NCI-H226 (cell line): ENCODE data around the gene FN1.
"Not testable (repeated sequence)": the region's sequence is repeated elsewhere in the genome, so short reads cannot be mapped to it uniquely, and the experiment has no call there.

Source experiments
- DNase-seq: peaks from one replicate; pipeline ENCODE4 v3.0.0-alpha.2; 2015

The FN1 gene

DNA sequence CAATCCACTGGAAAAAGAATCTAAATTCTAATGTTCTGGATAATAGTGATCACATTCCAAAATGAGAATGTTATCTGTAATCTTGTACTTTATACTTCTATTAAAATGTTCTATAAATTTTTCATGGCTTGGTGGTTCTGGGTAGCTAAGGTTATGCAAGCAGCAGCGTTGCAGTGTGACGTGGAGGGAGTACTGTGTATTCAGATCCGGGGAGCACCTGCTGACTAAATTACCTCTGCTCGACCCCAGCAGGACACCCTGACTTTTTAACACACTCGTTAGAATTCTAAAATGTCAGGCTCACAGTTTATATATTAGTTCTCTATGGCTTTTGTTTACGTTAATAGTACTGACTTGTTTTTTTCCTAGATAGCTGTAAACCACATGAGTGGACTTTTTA is 111.1 kb downstream of the FN1 start:
- no peak for DNase-seq

DNA sequence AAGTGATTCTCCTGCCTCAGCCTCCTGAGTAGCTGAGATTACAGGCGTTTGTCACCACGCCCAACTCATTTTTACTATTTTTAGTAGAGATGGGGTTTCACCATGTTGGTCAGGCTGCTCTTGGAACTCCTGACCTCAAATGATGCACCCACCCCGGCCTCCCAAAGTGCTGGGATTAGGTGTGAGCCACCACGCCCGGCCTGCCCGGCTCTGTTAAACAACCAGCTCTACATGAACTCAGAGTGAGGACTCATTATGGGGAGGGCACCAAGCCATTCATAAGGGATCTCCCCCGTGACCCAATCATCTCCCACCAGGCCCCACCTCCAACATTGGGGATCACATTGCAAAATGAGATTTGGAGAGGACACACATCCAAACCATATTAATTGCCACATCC is 115.2 kb downstream of the FN1 start:
- DNase-seq = no peak

DNA sequence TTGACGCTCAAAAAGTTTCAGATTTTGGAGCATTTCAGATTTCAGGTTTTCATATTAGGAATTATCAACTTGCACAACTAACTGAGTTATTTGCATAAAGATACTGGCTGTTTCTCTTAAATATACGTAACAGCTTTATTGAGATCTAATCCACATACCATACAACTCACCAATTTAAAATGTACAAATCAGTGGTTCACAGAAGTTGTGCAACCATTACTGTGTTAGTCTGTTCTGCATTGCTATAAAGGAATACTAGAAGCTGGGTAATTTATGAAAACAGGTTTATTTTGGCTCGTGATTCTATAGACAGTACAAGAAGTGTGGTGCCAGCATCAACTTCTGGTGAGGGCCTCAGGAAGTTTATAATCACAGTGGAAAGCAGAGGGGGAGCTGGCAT is 115.8 kb downstream of the FN1 start:
- DNase-seq = no peak

DNA sequence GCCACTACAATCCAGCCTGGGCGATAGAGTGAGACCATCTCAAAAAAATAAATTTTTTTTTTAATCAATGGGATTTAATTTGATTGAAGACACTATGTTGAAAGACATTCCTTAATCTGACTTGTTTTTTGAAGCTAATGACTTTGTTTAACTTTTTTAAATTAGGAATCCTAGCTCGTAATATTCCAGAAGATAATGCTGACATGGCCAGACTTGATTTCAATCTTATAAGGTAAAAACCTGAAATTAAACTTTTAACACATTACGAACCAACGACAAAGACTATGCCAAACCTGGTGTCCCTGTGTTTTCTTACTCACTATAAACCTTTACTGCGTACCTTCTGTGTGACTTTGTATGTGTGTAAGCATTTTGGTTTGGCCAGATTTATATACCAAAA is 116.4 kb downstream of the FN1 start:
- no peak for DNase-seq

DNA sequence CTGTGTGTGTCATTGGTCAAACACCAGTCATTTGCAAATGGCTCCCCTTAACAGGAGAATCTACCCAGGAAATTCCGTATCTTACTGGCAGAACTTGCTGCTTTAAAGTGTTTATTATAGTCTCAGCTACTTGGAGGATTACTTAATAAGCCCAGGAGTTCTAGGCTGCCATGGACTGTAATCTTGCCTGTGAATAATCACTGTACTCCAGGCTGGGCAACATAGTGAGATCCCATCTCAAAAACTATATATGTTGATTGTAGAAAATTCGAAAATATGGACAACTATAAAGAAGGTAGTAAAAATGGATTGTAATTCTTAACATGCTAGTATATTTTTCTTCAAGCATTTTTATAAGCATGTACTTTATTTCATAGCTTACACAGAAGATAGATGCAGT is 119.5 kb downstream of the FN1 start:
- DNase-seq = no peak

DNA sequence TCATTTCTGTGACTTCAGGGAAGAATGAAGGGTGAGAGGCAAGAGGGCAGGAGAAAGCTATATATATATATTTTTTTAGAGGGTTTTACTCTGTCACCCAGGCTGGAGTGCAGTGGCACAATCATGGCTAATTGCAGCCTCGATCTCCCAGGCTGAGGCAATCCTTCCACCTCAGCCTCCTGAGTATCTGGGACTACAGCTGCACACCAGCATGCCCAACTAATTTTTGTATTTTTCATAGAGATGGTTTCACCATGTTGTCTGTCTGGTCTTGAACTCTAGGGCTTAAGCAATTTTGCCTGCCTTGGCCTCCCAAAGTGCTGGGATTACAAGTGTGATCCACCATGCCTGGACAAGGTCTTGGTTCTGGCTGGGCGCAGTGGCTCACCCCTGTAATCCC is 120.6 kb downstream of the FN1 start:
- DNase-seq = no peak

DNA sequence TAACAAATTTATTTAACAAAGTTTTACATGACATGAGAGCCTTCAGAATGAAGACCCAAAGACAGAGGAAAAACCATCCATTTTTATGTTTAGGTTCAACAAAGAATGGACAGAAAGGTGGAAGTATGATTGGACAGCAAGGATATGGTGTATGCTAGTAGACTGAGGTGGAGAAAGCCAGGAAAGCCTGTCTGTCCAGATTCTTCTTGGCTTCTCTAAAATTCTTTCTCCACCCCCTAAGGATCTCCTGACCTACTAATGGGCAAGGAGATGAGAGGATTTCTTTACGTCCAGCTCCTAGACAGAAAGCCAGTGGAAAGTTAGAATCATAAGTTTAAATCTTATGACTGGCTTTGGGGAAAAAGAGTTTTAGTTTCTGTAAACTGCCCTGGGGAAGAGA is 121.0 kb downstream of the FN1 start:
- DNase-seq = no peak

DNA sequence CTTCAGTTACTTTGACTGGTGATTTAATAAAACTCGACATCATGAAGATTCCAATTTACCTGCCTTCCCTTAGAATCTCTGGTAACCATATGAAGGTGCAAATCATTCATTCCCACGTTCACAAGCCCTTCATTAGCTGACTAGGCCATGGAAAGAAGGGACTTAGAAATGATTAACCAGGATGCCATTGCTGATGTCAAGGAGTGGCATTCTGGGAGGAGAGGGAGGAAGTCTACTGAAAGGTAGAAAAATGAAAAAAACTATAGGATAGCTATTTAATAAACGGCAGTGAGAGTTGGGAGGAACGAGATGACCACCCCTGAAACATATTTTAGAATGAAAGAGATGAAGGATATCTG is 122.6 kb downstream of the FN1 start:
- DNase-seq = no peak

DNA sequence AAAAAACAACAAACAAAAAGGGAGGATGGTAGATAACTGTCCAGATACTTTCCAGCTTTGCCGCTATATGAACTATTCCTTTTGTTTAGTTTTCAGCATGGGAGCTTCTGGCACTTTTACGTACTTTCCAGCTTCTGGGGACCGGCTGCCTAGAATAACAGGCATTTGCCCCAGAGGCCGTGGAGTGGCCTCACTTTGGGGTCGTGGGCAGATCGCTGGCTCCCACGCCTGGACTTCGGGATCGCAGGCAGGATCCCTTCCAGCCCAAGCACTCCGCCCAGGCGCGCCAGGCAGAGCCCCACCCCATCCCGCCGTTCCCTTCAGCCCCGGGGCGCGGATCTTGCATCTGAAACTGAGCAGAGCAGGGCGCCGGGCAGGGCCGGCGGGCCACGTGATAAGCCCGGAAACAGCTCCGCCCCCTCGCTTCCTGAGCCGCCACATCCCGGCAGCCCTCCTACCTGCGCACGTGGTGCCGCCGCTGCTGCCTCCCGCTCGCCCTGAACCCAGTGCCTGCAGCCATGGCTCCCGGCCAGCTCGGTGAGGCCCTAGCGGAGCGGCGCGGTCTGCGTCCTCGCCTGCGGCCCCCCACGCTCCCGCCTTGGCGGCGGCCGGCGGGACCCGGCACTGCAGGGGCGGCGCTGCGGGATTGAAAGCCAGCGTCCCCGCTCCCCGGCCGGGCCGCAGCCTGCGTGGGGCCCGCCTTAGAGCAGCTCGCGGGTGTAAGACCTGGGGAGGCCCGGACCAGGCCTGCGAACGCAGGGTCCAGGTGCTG is 124.1 kb downstream of the FN1 start, which contains the start of gene ATIC:
TSS of gene ATIC (plus strand) at position 435 of the 772 bp plus-strand sequence. CDS start at position 519, 84 bp downstream.
- peak; percentile 84 for DNase-seq

DNA sequence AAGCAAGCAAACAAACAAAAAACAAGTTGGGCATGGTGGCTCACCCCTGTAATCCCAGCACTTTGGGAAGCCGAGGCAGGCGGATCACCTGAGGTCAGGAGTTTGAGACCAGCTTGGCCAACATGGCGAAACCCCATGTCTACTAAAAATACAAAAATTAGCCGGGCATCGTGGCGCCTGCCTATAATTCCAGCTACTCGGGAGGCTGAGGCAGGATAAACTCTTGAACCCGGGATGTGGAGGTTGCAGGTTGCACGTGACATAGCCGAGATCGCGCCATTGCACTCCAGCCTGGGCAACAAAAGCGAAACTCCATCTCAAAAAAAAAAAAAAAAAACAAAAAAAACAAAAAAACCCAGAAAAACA is 124.6 kb downstream of the FN1 start:
- not testable (repeated sequence) for DNase-seq
